GM21360 (cell line): ENCODE results near the gene GFM2.
A peak's percentile ranks its signal among the peaks of the same experiment; 100 is the strongest.
"Not testable (repeated sequence)": the region's sequence is repeated elsewhere in the genome, so short reads cannot be mapped to it uniquely, and the experiment has no call there.

Experiments
- ATAC-seq: cut with Tn5 transposase; IDR thresholded peaks from one replicate; pipeline ENCODE4 v1.9.1; 2021; ENCODE audit warnings: mild to moderate bottlenecking, moderate library complexity; ENCODE audit not compliant: unreplicated experiment

GFM2 gene

DNA sequence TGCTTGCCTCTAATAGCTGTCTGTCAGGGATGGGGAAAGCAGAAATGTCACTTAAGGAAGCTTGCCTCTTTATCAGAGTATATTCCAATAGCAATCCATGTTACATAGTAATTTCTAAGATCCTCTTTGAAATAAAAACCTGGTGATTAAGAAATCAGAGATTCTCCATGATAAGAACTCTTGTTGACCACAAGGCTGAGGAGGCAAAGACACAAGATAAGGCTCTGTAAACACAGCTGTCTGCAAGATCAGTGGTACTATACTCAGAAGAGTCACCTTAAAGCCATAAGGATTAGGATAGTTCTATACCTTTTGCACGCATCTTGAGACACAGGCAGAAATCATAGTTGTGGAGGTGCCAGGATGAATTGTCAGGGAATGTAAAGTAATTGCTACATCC, 41.6 kb downstream of the GFM2 start:
- ATAC-seq = no peak

- no peak for ATAC-seq
Observed at GRCh38 chr5:74722271-74722670, 44.6 kb downstream of the GFM2 start.

- no peak for ATAC-seq
Observed at GRCh38 chr5:74717596-74717995, 49.3 kb downstream of the GFM2 start.

- no peak for ATAC-seq
Observed at GRCh38 chr5:74693191-74693590, 73.7 kb downstream of the GFM2 start.

DNA sequence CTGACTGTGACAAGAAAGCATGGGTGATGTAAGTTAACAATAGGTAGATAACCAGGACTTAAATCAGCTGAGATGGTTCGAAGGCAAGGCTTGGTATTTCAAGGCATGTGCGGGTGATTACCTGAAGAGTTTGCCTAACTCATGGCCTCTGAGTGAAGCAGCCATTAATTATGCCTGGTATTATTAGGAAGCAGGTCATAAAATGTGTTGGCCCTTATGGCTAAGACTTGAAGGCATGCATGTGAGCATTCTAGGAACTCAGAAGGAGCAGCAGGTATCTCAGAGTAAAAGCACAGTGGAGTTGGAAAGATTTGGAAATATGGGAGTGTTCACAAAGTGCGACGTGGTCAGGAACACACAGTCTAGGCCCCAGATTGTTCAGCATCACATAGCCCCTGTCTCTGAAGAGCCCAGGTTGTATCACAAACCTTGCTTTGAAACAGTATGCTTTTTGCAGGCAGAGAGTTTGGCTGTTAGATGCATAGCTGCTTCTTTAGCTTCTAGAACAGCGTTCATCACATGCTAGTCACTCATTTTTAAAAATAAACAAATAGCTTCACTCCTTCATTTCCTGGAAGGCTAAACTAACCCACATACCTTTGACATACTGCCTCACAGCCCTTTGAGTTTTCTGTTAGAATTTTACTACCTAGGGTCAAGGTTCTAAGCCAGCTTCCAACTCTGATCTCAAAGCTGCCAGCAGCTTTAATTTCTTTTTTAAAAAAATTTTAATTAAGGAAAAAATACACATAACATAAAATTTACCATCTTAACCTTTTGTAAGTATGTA, 79.8 kb downstream of the GFM2 start:
- ATAC-seq = no peak

DNA sequence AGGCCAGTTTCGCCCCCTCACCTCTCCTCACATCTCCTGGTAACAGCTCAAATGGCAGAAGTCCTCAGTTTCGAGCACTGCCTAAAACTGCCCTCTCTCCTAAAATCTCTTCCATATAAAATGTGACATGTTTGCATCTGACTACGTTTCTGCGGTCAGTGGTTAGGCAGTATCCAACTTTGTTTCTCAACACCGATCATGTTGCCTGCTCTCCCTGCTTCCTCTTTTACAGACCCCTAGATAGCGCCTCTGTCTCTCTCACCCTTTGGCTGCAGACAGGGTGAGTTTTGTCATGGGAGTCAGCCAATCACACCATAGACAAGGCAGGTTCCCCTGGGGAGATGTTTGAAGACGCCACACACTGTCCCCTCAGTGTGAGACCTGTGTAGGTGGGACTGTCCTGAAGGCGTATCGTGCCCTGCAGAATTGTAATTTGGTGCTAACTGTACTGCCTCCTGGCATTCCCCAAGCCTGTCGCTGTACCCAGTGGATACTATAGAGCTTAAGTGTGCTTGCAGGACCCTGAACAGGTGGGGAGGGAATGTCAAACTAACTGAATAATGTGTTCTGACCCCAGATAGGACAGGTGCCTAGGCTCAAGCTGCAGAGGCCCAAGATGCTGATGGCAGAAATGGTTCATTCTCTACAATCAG, 80.8 kb downstream of the GFM2 start:
- ATAC-seq = peak; percentile 62

GRCh38 chr5:74684900-74685851, 81.7 kb downstream of the GFM2 start, which contains the start of gene HEXB:
TSS of gene HEXB (plus strand) at chr5:74685233. CDS start at chr5:74685261, 28 bp downstream.
- ATAC-seq = peak; percentile 72

DNA sequence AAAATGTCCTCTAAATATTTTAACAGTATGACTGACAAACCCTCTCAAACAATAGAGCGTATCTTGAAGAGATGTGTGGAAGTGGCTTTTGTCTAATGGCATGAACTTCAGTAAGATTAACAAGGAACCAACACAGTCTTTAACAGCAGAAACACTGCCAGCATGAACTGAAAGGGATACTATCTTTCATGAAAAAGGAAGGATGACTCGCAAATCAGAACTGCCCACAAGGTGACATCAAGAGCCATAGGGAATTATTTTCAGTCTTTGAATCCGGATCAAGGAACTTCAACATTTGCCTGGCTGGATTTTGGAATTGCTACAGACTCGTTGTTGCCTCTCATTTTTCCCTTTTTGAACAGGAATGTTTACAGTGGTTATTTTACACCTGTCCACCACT, 87.0 kb downstream of the GFM2 start:
- ATAC-seq = no peak

DNA sequence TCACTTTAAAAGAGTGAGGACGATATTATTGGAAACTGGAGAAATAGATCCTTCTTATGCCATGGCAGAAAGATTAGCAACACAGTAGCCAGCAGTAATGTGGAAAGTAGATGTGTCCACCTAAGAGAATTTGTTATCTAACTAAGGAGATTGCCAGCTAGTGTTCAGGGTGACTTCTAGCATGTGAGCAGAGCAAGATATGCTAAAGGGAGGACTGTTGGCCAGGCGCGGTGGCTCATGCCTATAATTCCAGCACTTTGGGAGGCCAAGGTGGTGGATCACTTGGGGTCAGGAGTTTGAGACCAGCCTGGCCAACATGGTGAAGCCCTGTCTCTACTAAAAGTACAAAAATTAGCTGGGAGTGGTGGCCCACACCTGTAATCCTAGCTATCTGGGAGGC, 87.6 kb downstream of the GFM2 start:
- ATAC-seq = not testable (repeated sequence)

DNA sequence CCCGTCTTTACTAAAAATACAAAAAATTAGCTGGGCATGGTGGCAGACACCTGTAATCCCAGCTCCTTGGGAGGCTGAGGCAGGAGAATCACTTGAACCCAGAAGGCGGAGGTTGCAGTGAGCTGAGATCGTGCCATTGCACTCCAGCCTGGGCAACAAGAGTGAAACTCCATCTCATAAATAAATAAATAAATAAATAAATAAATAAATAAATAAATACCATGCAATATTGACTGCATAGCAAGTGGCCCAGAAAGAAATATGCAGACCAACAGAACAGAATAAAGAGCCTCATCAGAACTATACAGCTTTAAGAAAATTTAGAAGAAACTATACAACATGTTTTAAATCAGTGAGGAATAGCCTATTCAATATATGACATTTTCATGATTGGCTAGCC, 88.8 kb downstream of the GFM2 start:
- not testable (repeated sequence) for ATAC-seq

- ATAC-seq = not testable (repeated sequence)
Observed at GRCh38 chr5:74676466-74676865, 90.5 kb downstream of the GFM2 start.

GRCh38 chr5:74673011-74673790, 93.7 kb downstream of the GFM2 start:
- ATAC-seq = no peak

GRCh38 chr5:74672215-74672877, 94.6 kb downstream of the GFM2 start:
- no peak for ATAC-seq
